Activated naive CD8-positive, alpha-beta T cell treated with anti-CD3 and anti-CD28 coated beads, Interleukin-2, amount 50 U/mL, for 24 hours (primary cell): ENCODE results near the gene SLITRK5.

Experiments used
- ATAC-seq: fragments of 150-1000 bp; cut with Tn5 transposase; one replicate; pipeline ENCODE4 v1.10.0; 2021
- DNase-seq: peaks from one replicate; pipeline ENCODE4 v3.0.0; 2021
- H3K27ac Mint-ChIP-seq: one replicate; pipeline ENCODE4 v1.8.0; 2021; ENCODE audit warnings: mild to moderate bottlenecking, mixed read lengths
- H3K27me3 Mint-ChIP-seq: one replicate; pipeline ENCODE4 v1.8.0; 2021; ENCODE audit warnings: mixed read lengths
- H3K36me3 Mint-ChIP-seq: one replicate; pipeline ENCODE4 v1.8.0; 2021; ENCODE audit warnings: low read depth, mixed read lengths
- H3K4me1 Mint-ChIP-seq: one replicate; pipeline ENCODE4 v1.8.0; 2021; ENCODE audit warnings: mixed read lengths
- H3K4me3 Mint-ChIP-seq: one replicate; pipeline ENCODE4 v1.8.0; 2021; ENCODE audit warnings: mild to moderate bottlenecking, moderate library complexity, mixed read lengths
- H3K9me3 Mint-ChIP-seq: one replicate; pipeline ENCODE4 v1.8.0; 2021; ENCODE audit warnings: mixed read lengths

Gene SLITRK5

GRCh38 chr13:87671031-87671752 lies at the start of gene SLITRK5:
Gene SLITRK5 (plus strand): TSS chr13:87671371. CDS start chr13:87675389, 4,018 bp downstream.
- Mint-ChIP-seq H3K27me3 (peaks cover 47% of the 10 kb centered on the region), H3K4me1 (peaks cover 22% of the 10 kb centered on the region), H3K4me3 (peak within 1 kb of the TSS; percentile 62), H3K27ac (no peak within 1 kb of the TSS), H3K9me3 (no peaks in the 10 kb centered on the region), H3K36me3 (peaks cover 1% of the 10 kb centered on the region)
- ATAC-seq, result peak; percentile 94
- DNase-seq, result peak; percentile 70

GRCh38 chr13:87622971-87623370 lies 48.2 kb upstream of the SLITRK5 start:
- no peaks in the 10 kb centered on the region for H3K4me1 Mint-ChIP-seq
- ATAC-seq (no peak), DNase-seq (no peak)
- H3K9me3 Mint-ChIP-seq, result no peaks in the 10 kb centered on the region
- no peaks in the 10 kb centered on the region for H3K36me3 Mint-ChIP-seq
- no peak overlapping the region for H3K4me3 Mint-ChIP-seq
- H3K27ac Mint-ChIP-seq, result no peak overlapping the region
- H3K27me3 Mint-ChIP-seq, result no peaks in the 10 kb centered on the region

- Mint-ChIP-seq H3K27ac (no peak overlapping the region), H3K27me3 (no peaks in the 10 kb centered on the region), H3K4me3 (no peak overlapping the region), H3K4me1 (no peaks in the 10 kb centered on the region), H3K9me3 (no peaks in the 10 kb centered on the region), H3K36me3 (no peaks in the 10 kb centered on the region)
- DNase-seq, result no peak
- ATAC-seq, result no peak
Measured at GRCh38 chr13:87656306-87656705, 14.9 kb upstream of the SLITRK5 start.

- H3K4me3 Mint-ChIP-seq, result no peak overlapping the region
- ATAC-seq (no peak), DNase-seq (no peak)
- H3K27me3 Mint-ChIP-seq, result peaks cover 2% of the 10 kb centered on the region
- H3K4me1 Mint-ChIP-seq, result no peaks in the 10 kb centered on the region
- no peaks in the 10 kb centered on the region for H3K9me3 Mint-ChIP-seq
- H3K27ac Mint-ChIP-seq, result no peak overlapping the region
- H3K36me3 Mint-ChIP-seq, result no peaks in the 10 kb centered on the region
Measured at GRCh38 chr13:87661471-87661870, 9.7 kb upstream of the SLITRK5 start.

GRCh38 chr13:87666831-87667230 lies 4.3 kb upstream of the SLITRK5 start:
- Mint-ChIP-seq H3K4me3 (no peak overlapping the region), H3K9me3 (no peaks in the 10 kb centered on the region), H3K27me3 (peaks cover 16% of the 10 kb centered on the region), H3K4me1 (peaks cover 7% of the 10 kb centered on the region), H3K27ac (no peak overlapping the region), H3K36me3 (no peaks in the 10 kb centered on the region)
- ATAC-seq (no peak), DNase-seq (no peak)

GRCh38 chr13:87667686-87668085 lies 3.5 kb upstream of the SLITRK5 start:
- Mint-ChIP-seq H3K9me3 (no peaks in the 10 kb centered on the region), H3K27ac (no peak overlapping the region), H3K36me3 (peaks cover 1% of the 10 kb centered on the region), H3K4me3 (no peak overlapping the region), H3K27me3 (peaks cover 18% of the 10 kb centered on the region), H3K4me1 (peaks cover 9% of the 10 kb centered on the region)
- DNase-seq (no peak), ATAC-seq (no peak)

- H3K27me3 Mint-ChIP-seq, result peaks cover 35% of the 10 kb centered on the region
- DNase-seq (no peak), ATAC-seq (no peak)
Measured at GRCh38 chr13:87669379-87669978, 1.7 kb upstream of the SLITRK5 start.

GRCh38 chr13:87671753-87672605 lies 808 bp downstream of the SLITRK5 start:
- Mint-ChIP-seq H3K27me3 (peaks cover 53% of the 10 kb centered on the region), H3K27ac (no peak overlapping the region), H3K4me1 (peaks cover 24% of the 10 kb centered on the region), H3K4me3 (peak overlapping the region; percentile 62), H3K9me3 (no peaks in the 10 kb centered on the region), H3K36me3 (peaks cover 1% of the 10 kb centered on the region)
- ATAC-seq (no peak), DNase-seq (no peak)

More at GRCh38 chr13:87669379-87669978, 1.7 kb upstream of the SLITRK5 start:
- peaks cover 1% of the 10 kb centered on the region for H3K36me3 Mint-ChIP-seq
- H3K27ac Mint-ChIP-seq, result no peak overlapping the region
- H3K4me3 Mint-ChIP-seq, result no peak overlapping the region
- H3K9me3 Mint-ChIP-seq, result no peaks in the 10 kb centered on the region
- peaks cover 21% of the 10 kb centered on the region for H3K4me1 Mint-ChIP-seq

- peaks cover 1% of the 10 kb centered on the region for H3K36me3 Mint-ChIP-seq
- no peak overlapping the region for H3K4me3 Mint-ChIP-seq
- no peak for ATAC-seq
- H3K9me3 Mint-ChIP-seq, result no peaks in the 10 kb centered on the region
- H3K27ac Mint-ChIP-seq, result no peak overlapping the region
- H3K4me1 Mint-ChIP-seq, result peaks cover 35% of the 10 kb centered on the region
- H3K27me3 Mint-ChIP-seq, result peaks cover 71% of the 10 kb centered on the region
- no peak for DNase-seq
Measured at GRCh38 chr13:87674247-87674738, 3.1 kb downstream of the SLITRK5 start.

- Mint-ChIP-seq H3K9me3 (no peaks in the 10 kb centered on the region), H3K4me1 (peaks cover 34% of the 10 kb centered on the region), H3K4me3 (no peak overlapping the region), H3K27me3 (peaks cover 67% of the 10 kb centered on the region), H3K36me3 (peaks cover 1% of the 10 kb centered on the region), H3K27ac (no peak overlapping the region)
- ATAC-seq (no peak), DNase-seq (no peak)
Measured at GRCh38 chr13:87675851-87676250, 4.7 kb downstream of the SLITRK5 start.

GRCh38 chr13:87676254-87677042 lies 5.3 kb downstream of the SLITRK5 start:
- Mint-ChIP-seq H3K36me3 (peaks cover 1% of the 10 kb centered on the region), H3K27ac (peak overlapping the region; percentile 27), H3K9me3 (no peaks in the 10 kb centered on the region), H3K4me1 (peaks cover 30% of the 10 kb centered on the region), H3K27me3 (peaks cover 63% of the 10 kb centered on the region), H3K4me3 (no peak overlapping the region)
- ATAC-seq (no peak), DNase-seq (no peak)

GRCh38 chr13:87677043-87677495 lies 5.9 kb downstream of the SLITRK5 start:
- no peaks in the 10 kb centered on the region for H3K9me3 Mint-ChIP-seq
- H3K4me1 Mint-ChIP-seq, result peaks cover 29% of the 10 kb centered on the region
- H3K36me3 Mint-ChIP-seq, result peaks cover 1% of the 10 kb centered on the region
- DNase-seq, result no peak
- peaks cover 61% of the 10 kb centered on the region for H3K27me3 Mint-ChIP-seq
- no peak for ATAC-seq
- H3K4me3 Mint-ChIP-seq, result no peak overlapping the region
- H3K27ac Mint-ChIP-seq, result no peak overlapping the region

- DNase-seq, result no peak
- Mint-ChIP-seq H3K4me1 (peaks cover 27% of the 10 kb centered on the region), H3K4me3 (peak overlapping the region; percentile 59), H3K27ac (no peak overlapping the region), H3K36me3 (no peaks in the 10 kb centered on the region), H3K9me3 (no peaks in the 10 kb centered on the region), H3K27me3 (peaks cover 58% of the 10 kb centered on the region)
- ATAC-seq, result no peak
Measured at GRCh38 chr13:87677496-87678371, 6.6 kb downstream of the SLITRK5 start.
